GM18868 (cell line): ENCODE measurements around the gene OR11L1.

ENCODE experiments used
- ATAC-seq: cut with Tn5 transposase; IDR thresholded peaks from one replicate; pipeline ENCODE4 v1.9.1; 2021; ENCODE audit warnings: mild to moderate bottlenecking, moderate library complexity; ENCODE audit not compliant: unreplicated experiment

Gene OR11L1

GRCh38 chr1:247812637-247813036, 29.1 kb downstream of the OR11L1 start:
- ATAC-seq = no peak

- no peak for ATAC-seq
These were observed 44.2 kb downstream of the OR11L1 start for GRCh38 chr1:247797518-247797917.
